KMS-11 (cell line): ENCODE results near the gene DUS4L.

Experiments
- H2AFZ ChIP-seq: fragments of 200-600 bp; sonication (generic); 2 replicates; pipeline ENCODE4 v1.6.1; 2016; ENCODE audit warnings: antibody characterized with exemption, mixed run types, low read depth
- H3K27ac ChIP-seq: fragments of 200-600 bp; sonication (generic); 2 replicates; pipeline ENCODE4 v1.6.1; 2016; ENCODE audit warnings: mild to moderate bottlenecking, mixed run types
- H3K27me3 ChIP-seq: fragments of 200-600 bp; sonication (generic); 2 replicates; pipeline ENCODE4 v1.6.1; 2017; ENCODE audit warnings: mild to moderate bottlenecking, low read depth, mixed run types, moderate library complexity; ENCODE audit not compliant: insufficient read depth
- H3K36me3 ChIP-seq: fragments of 200-600 bp; sonication (generic); 2 replicates; pipeline ENCODE4 v1.6.1; 2017; ENCODE audit warnings: mild to moderate bottlenecking, mixed run types; ENCODE audit not compliant: insufficient read depth
- H3K4me1 ChIP-seq: fragments of 200-600 bp; sonication (generic); 2 replicates; pipeline ENCODE4 v1.6.1; 2016; ENCODE audit warnings: mild to moderate bottlenecking, low read depth, mixed run types; ENCODE audit not compliant: poor library complexity, severe bottlenecking
- H3K4me2 ChIP-seq: fragments of 200-600 bp; sonication (generic); 2 replicates; pipeline ENCODE4 v1.7.0; 2016; ENCODE audit warnings: mild to moderate bottlenecking, mixed run types
- H3K4me3 ChIP-seq: fragments of 200-600 bp; sonication (generic); IDR thresholded peaks from 2 replicates; pipeline ENCODE4 v1.6.1; 2017; ENCODE audit warnings: low read depth, low read length, mixed read lengths; ENCODE audit not compliant: insufficient read depth
- H3K79me2 ChIP-seq: fragments of 200-600 bp; sonication (generic); 2 replicates; pipeline ENCODE4 v1.6.1; 2016; ENCODE audit warnings: low read depth, mixed run types; ENCODE audit not compliant: insufficient read depth
- H3K9ac ChIP-seq: fragments of 200-600 bp; sonication (generic); 2 replicates; pipeline ENCODE4 v1.6.1; 2016; ENCODE audit warnings: mild to moderate bottlenecking, mixed run types
- H4K20me1 ChIP-seq: fragments of 200-600 bp; sonication (generic); 2 replicates; pipeline ENCODE4 v1.6.1; 2016; ENCODE audit warnings: mild to moderate bottlenecking, mixed run types; ENCODE audit not compliant: insufficient read depth
- TF ChIP-seq, protein P1 (sequence below): fragments of 200-600 bp; sonication (generic); conservative IDR thresholded peaks from 2 replicates; pipeline ENCODE4 v1.6.1; 2017; ENCODE audit warnings: low read depth, mild to moderate bottlenecking, antibody characterized with exemption, low read length, moderate library complexity, mixed read lengths

The DUS4L gene

DNA sequence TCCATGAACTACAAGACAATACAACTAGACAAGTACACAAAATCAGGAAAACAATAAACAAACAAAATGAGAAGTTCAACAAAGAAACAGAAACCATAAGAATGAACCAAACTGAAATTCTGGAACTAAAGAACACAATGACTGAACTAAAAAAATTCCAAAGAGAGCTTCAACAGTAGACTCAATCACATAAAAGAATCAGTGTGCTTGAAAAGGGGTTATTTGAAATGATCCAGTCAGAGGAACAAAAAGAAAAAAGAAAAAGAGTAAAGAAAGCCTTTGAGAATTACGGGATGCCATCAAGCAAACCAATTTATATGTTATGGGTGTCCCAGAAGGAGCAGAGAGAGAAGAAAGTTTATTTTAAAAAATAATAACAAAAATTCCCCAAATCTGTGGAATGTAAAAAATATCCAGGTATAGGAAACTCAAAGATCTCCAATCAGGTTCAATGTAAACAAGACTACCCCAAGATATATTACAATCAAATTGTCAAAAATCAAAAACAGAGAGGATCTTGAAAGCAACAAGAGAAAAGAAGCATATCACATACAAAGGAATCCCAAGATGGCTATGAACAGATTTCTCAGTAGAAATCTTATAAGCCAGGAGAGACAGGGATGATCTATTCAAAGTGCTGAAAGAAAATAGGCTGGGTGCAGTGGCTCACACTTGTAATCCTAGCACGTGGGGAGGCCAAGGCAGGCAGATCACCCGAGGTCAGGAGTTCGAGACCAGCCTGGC lies 18.8 kb upstream of the DUS4L start:
- no peaks in the 10 kb centered on the region; the same call in 1 of the 2 replicates for H3K36me3 ChIP-seq
- no peak overlapping the region for H3K4me3 ChIP-seq
- H4K20me1 ChIP-seq = no peaks in the 10 kb centered on the region
- no peak overlapping the region for H3K27ac ChIP-seq
- TF ChIP-seq, protein P1, sequence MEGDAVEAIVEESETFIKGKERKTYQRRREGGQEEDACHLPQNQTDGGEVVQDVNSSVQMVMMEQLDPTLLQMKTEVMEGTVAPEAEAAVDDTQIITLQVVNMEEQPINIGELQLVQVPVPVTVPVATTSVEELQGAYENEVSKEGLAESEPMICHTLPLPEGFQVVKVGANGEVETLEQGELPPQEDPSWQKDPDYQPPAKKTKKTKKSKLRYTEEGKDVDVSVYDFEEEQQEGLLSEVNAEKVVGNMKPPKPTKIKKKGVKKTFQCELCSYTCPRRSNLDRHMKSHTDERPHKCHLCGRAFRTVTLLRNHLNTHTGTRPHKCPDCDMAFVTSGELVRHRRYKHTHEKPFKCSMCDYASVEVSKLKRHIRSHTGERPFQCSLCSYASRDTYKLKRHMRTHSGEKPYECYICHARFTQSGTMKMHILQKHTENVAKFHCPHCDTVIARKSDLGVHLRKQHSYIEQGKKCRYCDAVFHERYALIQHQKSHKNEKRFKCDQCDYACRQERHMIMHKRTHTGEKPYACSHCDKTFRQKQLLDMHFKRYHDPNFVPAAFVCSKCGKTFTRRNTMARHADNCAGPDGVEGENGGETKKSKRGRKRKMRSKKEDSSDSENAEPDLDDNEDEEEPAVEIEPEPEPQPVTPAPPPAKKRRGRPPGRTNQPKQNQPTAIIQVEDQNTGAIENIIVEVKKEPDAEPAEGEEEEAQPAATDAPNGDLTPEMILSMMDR = no peak
- H3K4me1 ChIP-seq = no peaks in the 10 kb centered on the region
- H2AFZ ChIP-seq = no peak overlapping the region
- no peak overlapping the region for H3K9ac ChIP-seq
- no peak overlapping the region for H3K4me2 ChIP-seq
- H3K79me2 ChIP-seq = no peaks in the 10 kb centered on the region
- no peaks in the 10 kb centered on the region for H3K27me3 ChIP-seq

DNA sequence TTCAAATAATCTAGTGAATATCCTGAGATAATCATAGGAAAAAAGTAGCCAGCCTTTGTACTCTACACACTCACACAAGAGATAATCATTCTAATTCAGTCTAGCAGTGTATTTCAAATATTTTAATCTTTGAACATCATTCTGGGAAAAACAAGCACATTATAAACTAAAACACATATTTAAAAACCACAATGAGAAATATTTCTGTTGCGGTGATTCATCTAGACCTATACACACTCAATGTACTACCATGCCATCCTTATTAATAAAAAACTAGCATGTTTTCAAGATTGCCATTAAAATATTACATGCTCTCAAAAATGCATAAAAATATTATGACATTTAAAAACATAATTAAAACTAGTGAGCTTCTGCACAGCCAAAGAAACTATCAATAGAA lies 11.8 kb upstream of the DUS4L start:
- Histone ChIP-seq H3K27ac (no peak overlapping the region), H3K4me2 (no peak overlapping the region), H3K4me3 (no peak overlapping the region), H2AFZ (no peak overlapping the region), H3K79me2 (no peaks in the 10 kb centered on the region), H3K27me3 (no peaks in the 10 kb centered on the region), H3K36me3 (no peaks in the 10 kb centered on the region), H4K20me1 (no peaks in the 10 kb centered on the region), H3K4me1 (peaks cover 5% of the 10 kb centered on the region), H3K9ac (no peak overlapping the region)
- TF ChIP-seq, protein P1 = no peak

- Histone ChIP-seq H2AFZ (no peak overlapping the region), H3K79me2 (peaks cover 6% of the 10 kb centered on the region; the same call in 1 of the 2 replicates), H3K4me3 (no peak overlapping the region), H3K4me2 (no peak overlapping the region), H3K27me3 (no peaks in the 10 kb centered on the region), H4K20me1 (no peaks in the 10 kb centered on the region), H3K4me1 (peaks cover 10% of the 10 kb centered on the region), H3K36me3 (no peaks in the 10 kb centered on the region), H3K9ac (no peak overlapping the region), H3K27ac (no peak overlapping the region)
- TF ChIP-seq, protein P1 = no peak
Observed at GRCh38 chr7:107555893-107556292, 7.9 kb upstream of the DUS4L start.

- H3K4me1 ChIP-seq = peaks cover 21% of the 10 kb centered on the region
- no peak overlapping the region for H3K4me3 ChIP-seq
- H3K79me2 ChIP-seq = peaks cover 21% of the 10 kb centered on the region; the same call in 1 of the 2 replicates
- no peaks in the 10 kb centered on the region for H3K27me3 ChIP-seq
- no peak overlapping the region for H3K4me2 ChIP-seq
- TF ChIP-seq, protein P1 = no peak
- H2AFZ ChIP-seq = no peak overlapping the region
- no peak overlapping the region for H3K9ac ChIP-seq
- no peaks in the 10 kb centered on the region for H3K36me3 ChIP-seq
- no peak overlapping the region for H3K27ac ChIP-seq
- H4K20me1 ChIP-seq = no peaks in the 10 kb centered on the region
Observed at GRCh38 chr7:107559864-107560263, 3.9 kb upstream of the DUS4L start.
